ENCODE results near the gene LARGE1. TPM values are rescaled to one million over a fixed set of nuclear protein-coding genes. Genes with fewer than 3 reads are reported as not detected.

The LARGE1 gene
- total and polyA plus RNA-seq, 2 of the 13 experiments (the other 11 are each of a cell fraction or from before 2014, with no cell fraction given) = 8.4 to 11.0 TPM

GRCh38 chr22:33271390-33272161, 648.7 kb downstream of the LARGE1 start:
- intact Hi-C loops (cut with micrococcal nuclease; ENCODE audit: unreplicated experiment) (no loop called here), in situ Hi-C loops (cut with HindIII; ENCODE audit: extremely low pct_ligation_motif_present, low pct_unique_long_range_greater_than_20kb) (no loop called here)
- ChIA-PET CTCF (ENCODE audit: low intra/inter-chr PET ratio, low total read pairs) (no interaction called here), POLR2A (interaction anchor here (0.9 to 1.2 kb wide), 2 partner anchors 64 to 269 kb away, joined by 4 read pairs; no protein-coding TSS in a partner anchor)
- peak overlapping the region in 1 of 3 experiments; percentile 13; a peak in 1 of 6 replicates for H3K4me3 ChIP-seq (replicated peaks in 1 of 3; ENCODE audit: insufficient read depth in 1 of 3, low read depth in 2 of 3, low read length in 3 of 3)
- peak overlapping the region; percentile 52 for H3K4me2 ChIP-seq (ENCODE audit: low read depth, low read length)
- H3K9ac ChIP-seq (ENCODE audit: insufficient read depth, low read depth, low read length) = no peak overlapping the region
- ATAC-seq (peak; percentile 40), DNase-seq (ENCODE audit: low spot score) (no peak), FAIRE-seq (no peak)
- no TSS peak for BruUV-seq (replicated peaks)
- 37% methylated on average over 6 of the region's 6 CpGs for WGBS (ENCODE audit: low lambda C conversion rate)
- no peaks in the 10 kb centered on the region for H3K9me3 ChIP-seq (ENCODE audit: low read length)
- no peak overlapping the region for H3K27ac ChIP-seq (ENCODE audit: extremely low read length, insufficient read depth, low read length)
- no peaks in the 10 kb centered on the region for H4K20me1 ChIP-seq (ENCODE audit: insufficient read depth, low read length)
- peaks cover 77% of the 10 kb centered on the region for H3K4me1 ChIP-seq (ENCODE audit: insufficient read depth, low read length)
- no peaks in the 10 kb centered on the region for H3K27me3 ChIP-seq (ENCODE audit: control insufficient read depth in 1 of 2, insufficient read depth in 2 of 2, low read length in 2 of 2)
- H3K79me2 ChIP-seq (ENCODE audit: insufficient read depth, low read length) = no peaks in the 10 kb centered on the region
- no peaks in the 10 kb centered on the region; a peak in 1 of 5 replicates for H3K36me3 ChIP-seq (replicated peaks in 1 of 2; ENCODE audit: control insufficient read depth in 1 of 2, insufficient read depth in 2 of 2, low read length in 2 of 2)
- no peak overlapping the region for H2AFZ ChIP-seq (ENCODE audit: low read length)
- TF ChIP-seq ZFP82 (CRISPR knock-in tag; IDR thresholded peaks at IDR 0.05; ENCODE audit: borderline replicate concordance) = no peak
- no peak for TF ChIP-seq PBX3 (CRISPR knock-in tag; IDR thresholded peaks at IDR 0.05; ENCODE audit: borderline replicate concordance)
- TF ChIP-seq ZBTB2 (CRISPR knock-in tag; IDR thresholded peaks at IDR 0.05; ENCODE audit: low read depth) = no peak
- no peak for TF ChIP-seq NCOR1 (IDR thresholded peaks at IDR 0.05; ENCODE audit: borderline replicate concordance, low read length)
- no peak for TF ChIP-seq TFDP2 (CRISPR knock-in tag; IDR thresholded peaks at IDR 0.05)
- TF ChIP-seq ATF7 (IDR thresholded peaks at IDR 0.05) = no peak
- TF ChIP-seq ATF7 (CRISPR knock-in tag; IDR thresholded peaks at IDR 0.05) = no peak
- no peak for TF ChIP-seq FOXC1 (CRISPR knock-in tag; IDR thresholded peaks at IDR 0.05; ENCODE audit: borderline replicate concordance)
- no peak for TF ChIP-seq POLR2G (IDR thresholded peaks at IDR 0.05; ENCODE audit: low read depth, low read length)
- TF ChIP-seq TRIM24 (CRISPR knock-in tag; IDR thresholded peaks at IDR 0.05) = no peak
- no peak for TF ChIP-seq HOMEZ (CRISPR knock-in tag; IDR thresholded peaks at IDR 0.05; ENCODE audit: low read depth)
- TF ChIP-seq PRMT3 (CRISPR knock-in tag; IDR thresholded peaks at IDR 0.05; ENCODE audit: borderline replicate concordance, low read depth) = no peak
- 0 out of 2 replicates have a peak, but pooled peaks have one; percentile 11 for TF ChIP-seq ZNF777 (CRISPR knock-in tag; IDR thresholded peaks at IDR 0.05)
- TF ChIP-seq ZBTB20 (CRISPR knock-in tag; IDR thresholded peaks at IDR 0.05; ENCODE audit: borderline replicate concordance, low read depth) = no peak
- TF ChIP-seq SIX1 (CRISPR knock-in tag; IDR thresholded peaks at IDR 0.05; ENCODE audit: borderline replicate concordance) = no peak
- TF ChIP-seq ZIK1 (CRISPR knock-in tag; IDR thresholded peaks at IDR 0.05; ENCODE audit: borderline replicate concordance, low read depth) = no peak
- no peak for TF ChIP-seq ZNF576 (CRISPR knock-in tag; IDR thresholded peaks at IDR 0.05)
